NCI-H748 (cell line): ENCODE data around the gene MAP3K1.
"Not testable (repeated sequence)": the region's sequence is repeated elsewhere in the genome, so short reads cannot be mapped to it uniquely, and the experiment has no call there.

Experiments used
- DNase-seq: peaks from one replicate; lab custom pipeline; 2025; ENCODE audit not compliant: unreplicated experiment; lab: John Stamatoyannopoulos, UW

The MAP3K1 gene

DNA sequence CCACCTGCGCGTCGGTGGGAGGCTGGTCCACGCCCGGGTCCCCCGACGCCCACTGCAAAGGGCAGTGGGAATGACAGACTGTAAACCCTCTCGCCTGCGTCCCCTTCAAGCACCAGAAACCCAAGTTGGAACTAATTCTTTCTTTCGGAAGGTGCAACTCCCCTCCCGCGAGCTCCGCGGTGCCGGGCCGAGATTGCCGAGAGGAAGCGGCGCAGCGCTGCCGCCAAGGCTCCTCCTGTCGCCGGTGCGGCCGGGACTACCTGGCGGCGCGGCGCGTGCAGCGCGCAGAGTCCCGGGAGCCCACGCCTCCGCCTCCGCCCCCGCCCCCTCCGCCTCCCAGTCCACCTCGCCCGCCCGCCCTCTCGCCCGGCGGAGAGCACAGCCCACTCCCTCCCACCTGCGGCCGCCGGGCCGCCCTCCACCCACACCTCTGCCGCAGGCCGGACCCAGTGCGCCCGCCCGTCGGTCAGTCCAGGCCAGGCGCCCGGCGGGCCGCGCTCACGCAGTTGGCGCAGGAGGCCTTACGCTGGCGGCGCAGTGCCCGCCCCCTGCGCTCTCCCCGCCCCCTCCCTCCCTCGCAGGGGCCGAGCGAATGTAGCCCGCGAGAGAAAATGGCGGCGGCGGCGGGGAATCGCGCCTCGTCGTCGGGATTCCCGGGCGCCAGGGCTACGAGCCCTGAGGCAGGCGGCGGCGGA lies at the start of gene MAP3K1:
Gene MAP3K1 (plus strand): TSS at position 587 of the 695 bp plus-strand sequence. CDS start 25 bp downstream, at position 612.
- peak; percentile 89 for DNase-seq

DNA sequence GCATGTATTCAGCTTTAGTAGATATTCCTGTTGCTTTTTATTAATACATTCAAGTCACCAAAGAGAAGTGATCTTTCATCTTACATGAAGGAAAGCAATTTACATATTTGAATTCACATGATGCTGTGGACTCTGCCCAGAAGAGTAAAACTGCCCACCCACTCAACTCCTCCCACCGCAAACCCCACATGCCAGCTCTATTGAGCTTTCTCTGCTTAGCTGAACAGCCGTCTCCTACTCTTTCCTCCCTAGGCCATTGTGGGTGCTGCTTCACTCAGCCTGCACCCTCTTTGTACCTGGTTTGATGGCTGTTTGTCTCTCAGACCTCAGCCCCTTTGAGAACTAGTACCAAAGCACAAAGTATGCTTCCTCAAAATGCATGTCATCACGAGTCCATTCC lies 48.4 kb upstream of the MAP3K1 start:
- no peak for DNase-seq

DNA sequence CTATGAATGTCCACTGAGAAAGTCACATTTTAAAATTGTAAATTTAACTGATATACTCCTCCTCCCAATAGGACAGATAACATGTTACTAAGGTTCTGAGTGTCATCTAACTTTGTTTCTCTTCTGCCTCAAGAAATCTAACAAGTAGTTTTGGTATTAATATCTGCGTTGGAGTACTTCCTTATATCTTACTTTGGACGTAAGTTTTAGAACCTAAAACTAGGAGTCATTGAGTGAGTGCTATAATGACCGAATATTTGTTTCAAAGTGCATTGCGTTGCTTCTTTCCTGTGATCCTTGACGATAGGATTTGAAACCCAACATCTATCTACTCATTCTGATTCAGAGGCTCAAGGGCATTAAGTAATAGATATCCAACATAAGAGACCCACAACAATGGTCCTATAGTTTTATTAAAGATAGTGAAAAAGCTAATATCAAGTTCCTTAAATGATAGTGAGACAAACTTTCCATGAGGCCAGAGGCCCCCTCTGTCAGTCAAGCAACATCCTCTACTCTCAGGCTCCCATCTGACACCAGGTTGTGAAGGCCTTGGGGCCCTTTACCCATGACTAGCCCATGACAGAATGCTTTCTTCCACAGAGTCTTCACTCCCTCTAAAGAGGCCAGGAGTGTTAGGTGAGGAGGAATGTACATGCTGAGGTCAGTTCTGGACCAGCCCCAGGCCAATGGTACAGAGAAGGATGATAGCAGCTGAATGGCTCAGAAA lies 45.3 kb upstream of the MAP3K1 start:
- DNase-seq: no peak

DNA sequence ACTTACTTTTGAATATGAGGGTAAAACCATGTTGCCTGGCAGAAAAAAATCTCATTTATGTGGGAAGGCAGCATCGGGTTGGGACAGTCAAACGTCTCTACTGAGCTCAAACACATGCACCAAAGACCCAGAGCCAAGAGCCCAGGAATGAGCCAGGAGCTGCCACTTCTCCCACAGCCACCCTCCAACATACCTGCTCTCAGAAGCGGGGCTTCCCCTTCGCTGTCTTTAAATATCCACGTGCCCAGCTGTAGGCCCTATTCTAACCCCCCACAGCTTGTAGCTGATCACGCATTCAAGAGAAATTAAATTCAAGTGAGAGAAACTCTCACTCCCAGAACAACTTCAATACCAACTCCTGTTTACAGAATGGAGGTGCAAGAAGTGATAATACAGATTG lies 42.6 kb upstream of the MAP3K1 start:
- DNase-seq: no peak

DNA sequence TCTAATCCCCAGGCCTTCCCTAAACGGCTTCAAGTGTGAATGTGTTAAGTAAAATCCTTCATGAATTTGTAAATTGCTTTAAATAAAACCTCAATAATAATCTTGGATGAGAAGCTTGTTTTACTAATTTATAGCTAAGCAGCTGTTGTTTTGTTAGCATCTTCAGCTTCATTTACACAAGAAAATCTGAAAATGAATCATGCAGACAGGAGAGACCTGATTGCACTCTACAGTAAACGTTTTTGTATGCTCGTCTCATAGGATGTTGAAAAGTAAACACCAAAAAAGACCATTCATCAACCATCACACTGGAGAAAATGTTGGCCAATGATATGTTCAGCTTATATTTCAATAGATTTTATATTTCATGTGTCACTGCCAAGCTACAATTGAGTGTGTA lies 40.4 kb upstream of the MAP3K1 start:
- no peak for DNase-seq

DNA sequence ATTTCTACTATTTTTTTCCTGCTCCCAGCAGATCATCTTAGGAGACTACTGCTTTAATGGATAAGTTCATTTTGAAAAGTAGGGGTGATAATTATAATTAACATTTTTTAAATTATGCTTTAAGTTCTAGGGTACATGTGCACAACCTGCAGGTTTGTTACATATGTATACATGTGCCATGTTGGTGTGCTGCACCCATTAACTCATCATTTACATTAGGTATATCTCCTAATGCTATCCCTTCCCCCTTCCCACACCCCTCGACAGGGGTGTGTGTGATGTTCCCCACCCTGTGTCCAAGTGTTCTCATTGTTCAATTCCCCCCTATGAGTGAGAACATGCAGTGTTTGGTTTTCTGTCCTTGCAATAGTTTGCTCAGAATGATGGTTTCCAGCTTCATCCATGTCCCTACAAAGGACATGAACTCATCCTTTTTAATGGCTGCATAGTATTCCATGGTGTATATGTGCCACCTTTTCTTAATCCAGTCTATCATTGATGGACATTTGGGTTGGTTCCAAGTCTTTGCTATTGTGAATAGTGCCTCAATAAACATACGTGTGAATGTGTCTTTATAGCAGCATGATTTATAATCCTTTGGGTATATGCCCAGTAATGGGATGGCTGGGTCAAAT lies 39.0 kb upstream of the MAP3K1 start:
- DNase-seq: not testable (repeated sequence)

DNA sequence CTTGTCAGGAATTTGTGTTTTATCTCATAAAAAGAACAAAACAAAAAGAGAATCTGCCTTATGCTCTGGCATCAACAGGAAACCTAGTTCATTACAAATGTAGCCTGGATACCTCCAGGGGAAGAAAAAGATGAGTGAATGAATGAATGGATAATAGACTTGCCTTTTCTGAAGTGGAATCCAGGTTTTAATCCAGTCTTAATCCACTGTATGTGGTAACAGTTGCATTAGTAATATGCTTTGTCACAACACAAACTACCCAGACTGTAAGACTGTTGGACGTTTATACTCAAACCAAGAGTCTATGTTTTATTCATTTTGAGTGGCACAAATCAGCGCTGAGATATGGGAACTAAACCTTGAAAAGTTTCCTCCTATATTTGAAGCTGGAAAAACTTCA lies 32.1 kb upstream of the MAP3K1 start:
- DNase-seq: no peak

DNA sequence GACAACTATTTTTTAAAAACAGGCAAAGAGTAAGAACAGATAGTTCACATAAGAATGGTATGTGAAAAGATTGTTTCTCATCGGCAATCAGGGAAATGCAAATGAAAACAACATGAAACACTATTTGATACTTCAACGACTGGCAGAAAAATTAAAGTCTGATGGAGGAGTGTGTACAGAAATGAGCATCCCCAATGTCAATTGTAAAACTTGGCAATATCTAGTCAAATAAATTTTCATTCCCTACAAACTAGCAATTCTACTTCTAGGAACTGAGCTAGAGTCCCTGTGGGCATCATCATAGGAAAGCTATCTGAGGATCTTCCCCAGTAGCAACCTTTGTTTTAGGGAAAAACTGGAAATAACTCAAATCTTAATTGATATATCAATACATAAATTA lies 29.0 kb upstream of the MAP3K1 start:
- DNase-seq: no peak

DNA sequence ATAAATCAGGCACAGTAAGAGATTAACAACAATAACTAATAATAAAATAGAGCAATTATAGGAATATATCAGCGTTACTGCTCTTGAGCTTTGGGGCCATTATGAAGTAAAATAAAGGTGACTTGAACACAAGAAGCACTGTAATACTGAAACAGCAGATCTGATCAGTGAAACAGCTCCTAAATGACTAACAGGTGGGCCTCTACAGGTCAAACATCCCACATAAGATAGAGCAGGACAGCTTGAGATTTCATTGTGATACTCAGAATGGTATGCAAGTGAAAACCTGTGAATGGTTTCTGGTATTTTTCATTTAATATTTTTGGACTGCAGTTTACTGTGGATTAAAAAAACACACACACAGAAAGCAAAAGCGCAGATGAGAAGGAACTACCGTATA lies 24.0 kb upstream of the MAP3K1 start:
- no peak for DNase-seq

DNA sequence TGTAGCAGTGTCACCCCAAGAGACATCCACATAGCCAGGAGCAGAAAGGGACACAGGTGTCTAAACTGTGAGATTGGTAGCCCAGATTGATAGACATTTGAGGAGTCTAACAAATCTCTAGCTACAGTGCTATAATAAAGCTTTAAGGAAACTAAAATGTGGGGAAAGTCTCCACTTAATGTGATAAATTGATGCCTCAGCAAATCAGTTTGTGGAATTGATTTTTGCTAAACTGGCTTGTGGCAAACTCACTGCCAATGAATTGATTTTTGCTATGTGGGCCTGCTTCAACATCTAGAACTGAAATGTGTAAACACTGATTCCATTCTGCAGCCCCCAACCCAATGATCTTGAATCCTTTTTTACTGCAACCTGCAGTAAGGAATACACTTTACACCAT lies 16.8 kb upstream of the MAP3K1 start:
- DNase-seq: no peak

DNA sequence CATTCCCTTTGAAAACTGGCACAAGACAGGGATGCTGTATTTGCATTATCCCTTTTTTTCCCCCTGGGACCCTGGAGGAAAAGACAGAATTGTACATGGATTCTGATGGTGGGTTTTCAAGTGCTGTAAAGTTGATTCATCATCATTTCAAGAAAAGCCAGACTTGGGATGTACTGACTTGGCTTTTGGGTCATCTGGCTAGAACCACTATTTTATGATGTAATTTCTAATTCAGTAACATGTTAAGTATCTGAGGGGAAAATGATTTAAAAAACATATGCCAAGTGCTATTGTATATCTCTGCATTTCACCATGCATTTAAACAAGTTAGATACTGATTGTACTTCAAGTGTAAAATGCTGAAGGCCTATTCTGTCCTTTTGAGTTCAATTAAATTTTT lies 15.2 kb upstream of the MAP3K1 start:
- no peak for DNase-seq

DNA sequence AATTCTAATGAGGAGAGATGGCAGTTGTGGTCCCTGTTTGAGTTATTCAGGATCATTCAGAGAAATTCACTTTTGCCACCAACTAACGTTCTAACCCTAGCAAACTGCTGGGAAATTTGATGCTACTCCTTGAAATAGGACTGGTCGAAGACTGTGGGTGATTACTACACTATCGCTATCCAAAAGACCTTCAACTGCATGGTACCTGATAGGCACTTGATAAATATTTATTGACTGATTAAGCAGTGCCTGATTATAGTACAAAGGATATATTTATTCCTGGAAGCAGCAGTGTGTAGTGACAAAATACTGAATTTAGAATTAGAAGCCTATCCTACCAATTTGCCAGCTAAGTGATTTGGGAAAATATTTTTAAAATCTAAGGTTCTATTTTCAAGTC lies 14.1 kb upstream of the MAP3K1 start:
- no peak for DNase-seq

DNA sequence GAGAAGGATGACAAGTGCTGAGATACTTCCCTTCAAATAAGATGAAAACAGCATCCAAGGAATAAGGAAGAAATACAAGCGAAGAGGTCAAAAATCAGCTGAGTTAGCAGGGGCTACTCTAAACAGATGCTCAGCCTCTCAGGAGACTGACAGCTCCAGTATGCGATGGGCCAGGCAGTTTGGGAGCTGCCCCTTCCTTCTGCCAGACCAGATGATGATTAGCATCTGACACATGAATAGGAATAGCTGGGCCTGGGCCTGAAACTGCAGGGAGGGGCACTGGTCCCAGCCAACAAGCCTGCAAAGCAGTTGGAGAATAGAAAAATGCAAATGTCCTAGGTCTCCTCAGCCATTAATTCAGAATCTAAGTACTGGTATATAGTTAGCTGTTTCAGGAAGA lies 13.1 kb upstream of the MAP3K1 start:
- no peak for DNase-seq

DNA sequence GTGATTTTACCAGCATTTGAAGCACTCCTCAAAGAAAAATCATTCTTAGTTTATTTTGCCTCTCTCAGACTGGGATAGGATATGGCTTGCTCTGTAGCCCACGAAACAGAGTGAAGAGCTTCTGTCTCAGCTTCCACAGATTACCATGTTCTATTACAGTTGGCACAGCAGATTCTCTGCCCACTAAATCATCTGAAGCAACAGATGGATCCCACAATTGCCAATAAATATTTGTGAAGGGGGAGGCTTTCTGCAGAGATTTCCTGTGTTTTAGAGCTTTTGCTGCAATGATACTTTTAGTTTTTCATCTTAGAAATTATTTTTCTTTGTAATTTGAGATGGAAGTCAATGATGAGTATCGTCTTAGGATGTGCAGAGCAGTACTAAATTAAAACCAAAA lies 12.3 kb upstream of the MAP3K1 start:
- DNase-seq: no peak

DNA sequence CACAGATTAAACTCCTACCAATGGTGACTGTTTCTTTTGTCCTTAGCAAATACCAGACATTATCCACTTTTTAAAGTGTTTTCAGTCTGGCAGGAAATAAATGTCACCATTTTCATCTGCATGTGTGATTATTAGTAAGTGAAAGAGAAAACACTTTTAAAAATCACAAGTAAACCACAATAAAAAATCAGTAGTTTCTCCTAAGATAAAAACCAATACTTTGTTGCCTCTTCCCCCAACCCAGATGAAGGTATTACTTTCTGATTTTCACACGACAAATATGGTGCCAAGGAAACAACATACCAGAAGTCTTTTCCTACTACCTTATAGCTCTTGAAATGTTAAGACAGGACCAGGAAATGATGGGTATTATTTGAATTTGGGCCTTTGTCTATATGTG lies 11.5 kb upstream of the MAP3K1 start:
- DNase-seq: no peak

DNA sequence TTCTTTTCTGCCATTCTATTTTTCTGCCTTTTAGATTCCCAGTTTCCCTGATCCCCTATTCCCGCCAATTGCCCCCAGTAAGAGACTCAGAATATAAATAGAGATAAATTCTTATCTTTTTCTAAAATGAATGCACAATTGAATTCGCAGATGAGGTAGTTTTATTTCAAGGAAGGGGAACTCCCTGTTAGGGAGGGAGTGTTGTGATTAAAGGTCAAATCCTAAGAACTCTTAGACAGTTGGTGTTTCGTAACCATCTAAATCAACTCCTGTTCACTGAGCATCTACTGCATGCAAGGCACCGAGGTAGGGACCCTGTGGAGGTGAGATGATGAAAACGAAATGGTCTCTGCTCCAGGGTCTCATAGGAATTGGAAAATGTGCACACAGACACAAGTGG lies 7.7 kb upstream of the MAP3K1 start:
- no peak for DNase-seq

DNA sequence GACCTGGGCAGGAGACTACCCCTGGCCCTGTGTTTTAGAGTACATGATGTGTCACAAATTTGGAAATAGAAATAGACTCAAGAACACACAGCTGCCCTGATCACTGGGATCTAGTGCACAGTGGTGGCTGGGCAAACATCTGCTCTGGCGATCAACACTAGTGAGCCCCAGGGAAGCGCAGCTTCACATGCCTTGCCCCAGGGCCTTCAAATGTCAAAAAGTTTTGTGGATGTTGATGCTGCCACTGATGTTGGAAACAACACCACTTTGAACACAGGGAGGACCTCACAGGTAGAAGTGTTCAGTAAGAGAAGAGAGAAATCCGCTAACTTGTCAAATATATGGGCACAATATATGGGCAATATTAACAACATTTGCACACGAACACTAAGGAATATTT lies 7.1 kb upstream of the MAP3K1 start:
- no peak for DNase-seq

DNA sequence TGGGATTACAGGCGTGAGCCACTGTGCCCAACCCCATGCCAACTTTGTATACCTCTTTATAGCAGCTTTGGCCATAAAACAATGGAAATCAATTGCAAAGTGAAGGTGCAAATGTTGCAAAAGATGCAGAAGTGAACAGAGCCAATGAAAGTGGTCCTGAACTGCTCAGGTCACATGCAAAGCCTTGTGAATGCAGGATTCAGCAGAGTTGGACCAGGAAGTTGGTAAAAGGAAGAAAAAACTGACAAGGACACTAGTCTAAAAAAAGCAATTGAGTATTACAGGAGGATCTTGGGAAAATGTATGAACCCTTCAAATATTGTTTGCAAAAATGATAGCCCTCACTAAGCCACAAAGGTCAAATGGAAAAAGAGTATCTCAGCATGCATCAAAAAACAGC lies 4.5 kb upstream of the MAP3K1 start:
- no peak for DNase-seq

DNA sequence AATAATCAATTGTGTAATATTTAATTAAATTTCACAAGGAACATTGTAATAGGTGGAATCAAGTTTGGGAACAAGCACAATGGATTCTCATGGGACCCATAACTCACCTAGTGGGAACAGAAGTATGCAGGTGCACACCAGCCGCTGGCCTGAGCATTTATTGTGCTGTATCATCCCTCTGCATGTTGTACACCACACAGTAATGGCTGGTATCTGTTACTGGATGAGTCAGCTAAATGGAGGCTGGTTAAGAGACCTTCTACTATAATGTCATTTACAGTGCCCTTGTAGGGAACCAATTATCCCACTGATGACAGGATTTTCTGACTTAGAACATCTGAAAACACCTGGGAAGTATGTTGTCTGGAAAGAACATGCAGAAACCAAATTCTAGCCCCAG lies 3.2 kb upstream of the MAP3K1 start:
- DNase-seq: peak; percentile 28

DNA sequence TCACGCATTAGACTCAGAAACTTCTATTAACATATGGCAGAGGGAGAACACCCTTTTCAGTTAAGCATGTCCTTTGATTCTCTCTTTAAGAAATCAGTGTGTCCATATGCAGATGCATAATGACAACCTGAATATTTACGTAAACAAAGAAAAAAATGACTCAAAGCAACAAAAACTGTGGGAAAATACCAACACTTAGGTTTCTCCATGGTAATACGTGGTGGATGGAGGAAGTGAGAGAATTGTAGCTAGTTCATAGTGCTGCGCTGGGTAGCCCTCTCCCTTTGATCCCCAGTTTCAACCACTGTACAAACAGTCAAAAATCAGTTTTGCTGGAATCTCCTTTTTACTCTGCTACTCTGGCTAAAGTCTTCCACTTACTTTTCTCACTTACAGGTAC lies 2.0 kb upstream of the MAP3K1 start:
- no peak for DNase-seq

DNA sequence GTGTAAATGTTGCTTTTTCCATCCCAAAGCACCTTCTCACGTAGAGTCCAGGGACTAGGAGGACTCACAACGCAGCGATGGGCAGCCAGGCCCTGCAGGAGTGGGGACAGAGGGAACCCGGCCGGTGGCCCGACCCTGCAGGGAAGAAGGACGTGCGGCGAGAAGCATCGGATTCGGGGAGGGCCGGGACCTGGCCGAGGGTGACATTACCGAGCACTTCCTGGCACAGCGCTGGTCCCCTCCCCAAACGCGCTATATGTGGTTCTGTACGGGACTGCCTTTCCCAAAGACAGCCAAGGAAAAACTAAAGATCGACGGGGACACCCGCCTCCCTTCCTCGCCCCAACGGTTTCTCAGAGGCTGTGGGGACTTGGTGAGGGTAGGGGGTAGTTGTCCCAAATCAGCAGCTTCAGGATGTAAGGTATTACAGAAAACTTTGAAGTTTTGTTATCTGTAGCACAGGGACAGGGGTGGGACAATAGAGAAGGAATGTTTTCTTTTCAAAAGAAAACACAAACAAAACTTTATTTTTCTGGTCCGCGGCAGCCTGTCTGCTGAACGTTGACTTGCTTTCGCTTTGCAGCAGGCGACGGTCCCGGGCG lies 887 bp upstream of the MAP3K1 start:
- DNase-seq: peak; percentile 54
